ENCODE results near the gene C16orf96.

C16orf96 gene

GRCh38 chr16:4574919-4575705, 19.0 kb downstream of the C16orf96 start:
- TF ChIP-seq RAD21 (IDR thresholded peaks at IDR 0.05; ENCODE audit: low read depth) (peak; percentile 14; the same call in 1 of the 2 replicates), YY1 (IDR thresholded peaks at IDR 0.05; ENCODE audit: low read depth) (no peak), TEAD4 (IDR thresholded peaks at IDR 0.05) (peak; percentile 7; the same call in 1 of the 2 replicates), TCF12 (IDR thresholded peaks at IDR 0.05; ENCODE audit: low read depth) (peak; percentile 98), EP300 (IDR thresholded peaks at IDR 0.05; ENCODE audit: borderline replicate concordance) (peak; percentile 50; the same call in 1 of the 2 replicates), NFIC (IDR thresholded peaks at IDR 0.05) (peak; percentile 94), CEBPB (IDR thresholded peaks at IDR 0.05) (no peak), ZBTB7A (IDR thresholded peaks at IDR 0.05; ENCODE audit: low read depth) (no peak), CREB1 (IDR thresholded peaks at IDR 0.05; ENCODE audit: low read depth) (no peak), MAX (IDR thresholded peaks at IDR 0.05) (peak; percentile 72)
- TF ChIP-seq, protein P1, sequence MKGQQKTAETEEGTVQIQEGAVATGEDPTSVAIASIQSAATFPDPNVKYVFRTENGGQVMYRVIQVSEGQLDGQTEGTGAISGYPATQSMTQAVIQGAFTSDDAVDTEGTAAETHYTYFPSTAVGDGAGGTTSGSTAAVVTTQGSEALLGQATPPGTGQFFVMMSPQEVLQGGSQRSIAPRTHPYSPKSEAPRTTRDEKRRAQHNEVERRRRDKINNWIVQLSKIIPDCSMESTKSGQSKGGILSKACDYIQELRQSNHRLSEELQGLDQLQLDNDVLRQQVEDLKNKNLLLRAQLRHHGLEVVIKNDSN (IDR thresholded peaks at IDR 0.05), result peak; percentile 37; the same call in 1 of the 2 replicates

- TF ChIP-seq ZBTB7A (IDR thresholded peaks at IDR 0.05; ENCODE audit: low read depth), result no peak
- TF ChIP-seq, protein P1 (IDR thresholded peaks at IDR 0.05), result no peak
Observed at GRCh38 chr16:4576008-4576407, 19.9 kb downstream of the C16orf96 start.

DNA sequence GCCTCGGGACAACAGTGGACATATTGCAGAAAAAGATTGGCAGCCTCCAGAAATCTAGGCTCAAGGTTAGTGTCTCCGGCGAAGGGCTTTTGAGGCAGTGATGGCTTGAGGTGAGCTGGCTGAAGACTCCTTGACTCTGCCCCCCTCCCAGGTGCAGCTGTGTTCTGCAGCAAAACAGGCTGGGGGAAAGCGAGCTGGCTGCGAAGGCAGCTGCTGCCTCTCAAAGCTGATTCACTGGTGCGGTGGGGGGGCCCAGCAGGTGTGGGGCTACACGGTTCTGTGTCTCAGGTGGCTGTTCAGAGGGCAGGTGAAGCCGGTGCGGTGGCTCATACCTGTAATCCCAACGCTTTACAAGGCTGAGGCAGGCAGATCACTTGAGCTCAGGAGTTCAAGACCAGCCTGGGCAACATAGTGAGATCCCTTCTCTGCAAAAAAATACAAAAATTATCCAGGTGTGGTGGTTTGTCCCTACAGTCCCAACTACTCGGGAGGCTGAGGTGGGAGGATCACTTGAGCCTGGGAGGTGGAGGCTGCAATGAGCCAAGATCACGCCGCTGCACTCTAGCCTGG, 22.9 kb downstream of the C16orf96 start:
- TF ChIP-seq NFIC (IDR thresholded peaks at IDR 0.05) (no peak), REST (IDR thresholded peaks at IDR 0.05; ENCODE audit: low read depth) (no peak), RAD21 (IDR thresholded peaks at IDR 0.05; ENCODE audit: low read depth) (no peak), EP300 (IDR thresholded peaks at IDR 0.05; ENCODE audit: borderline replicate concordance) (no peak), TAF1 (IDR thresholded peaks at IDR 0.05; ENCODE audit: low read depth) (no peak), CEBPB (IDR thresholded peaks at IDR 0.05) (no peak), MAX (IDR thresholded peaks at IDR 0.05) (no peak), FOXM1 (IDR thresholded peaks at IDR 0.05; ENCODE audit: borderline replicate concordance, low read depth) (no peak), ZBTB7A (IDR thresholded peaks at IDR 0.05; ENCODE audit: low read depth) (no peak)
- TF ChIP-seq, protein P1 (IDR thresholded peaks at IDR 0.05), result no peak

- TF ChIP-seq YY1 (IDR thresholded peaks at IDR 0.05; ENCODE audit: low read depth), result no peak
- no peak for TF ChIP-seq TAF1 (IDR thresholded peaks at IDR 0.05; ENCODE audit: low read depth)
- TF ChIP-seq RAD21 (IDR thresholded peaks at IDR 0.05; ENCODE audit: low read depth), result no peak
- peak; percentile 68 for TF ChIP-seq TEAD4 (IDR thresholded peaks at IDR 0.05)
- TF ChIP-seq, protein P1 (IDR thresholded peaks at IDR 0.05), result no peak
- TF ChIP-seq NFIC (IDR thresholded peaks at IDR 0.05), result peak; percentile 69; the same call in 1 of the 2 replicates
- TF ChIP-seq CEBPB (IDR thresholded peaks at IDR 0.05), result no peak
- no peak for TF ChIP-seq REST (IDR thresholded peaks at IDR 0.05; ENCODE audit: low read depth)
Observed at GRCh38 chr16:4580250-4580649, 24.1 kb downstream of the C16orf96 start.

DNA sequence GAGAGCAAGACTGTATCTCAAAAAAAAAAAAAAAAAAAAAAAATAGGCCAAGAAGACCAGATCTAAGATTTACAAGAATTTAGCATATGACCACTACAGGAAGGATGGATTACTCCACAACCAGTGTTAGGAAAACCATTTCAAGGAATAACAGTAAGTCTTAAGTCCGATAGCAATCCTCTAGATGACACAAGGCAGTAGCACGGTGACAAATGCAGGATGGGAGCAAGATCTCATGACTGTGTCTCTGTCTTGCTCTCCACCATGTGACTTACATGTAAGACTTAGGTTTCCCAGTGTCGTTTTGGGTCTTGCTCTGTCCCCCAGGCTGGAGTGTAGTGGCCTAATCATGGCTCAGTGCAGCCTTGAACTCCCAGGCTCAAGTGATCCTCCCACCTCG, 27.8 kb downstream of the C16orf96 start:
- TF ChIP-seq NFIC (IDR thresholded peaks at IDR 0.05) (no peak), CEBPB (IDR thresholded peaks at IDR 0.05) (no peak), REST (IDR thresholded peaks at IDR 0.05; ENCODE audit: low read depth) (no peak), MAX (IDR thresholded peaks at IDR 0.05) (no peak), RAD21 (IDR thresholded peaks at IDR 0.05; ENCODE audit: low read depth) (no peak)
